HG03442 (cell line): ENCODE data around the gene FKBP5.
A peak's percentile ranks its signal among the peaks of the same experiment; 100 is the strongest.
"Not testable (repeated sequence)": the region's sequence is repeated elsewhere in the genome, so short reads cannot be mapped to it uniquely, and the experiment has no call there.

Source experiments
- ATAC-seq: cut with Tn5 transposase; IDR thresholded peaks from one replicate; pipeline ENCODE4 v1.9.1; 2021; ENCODE audit warnings: mild to moderate bottlenecking, moderate library complexity; ENCODE audit not compliant: unreplicated experiment

FKBP5 gene

GRCh38 chr6:35688605-35689322 is at the start of gene FKBP5:
Gene FKBP5, minus strand, starts transcription at chr6:35688915. Its CDS starts 46,091 bp downstream, at chr6:35642824.
- peak; percentile 78 for ATAC-seq

GRCh38 chr6:35737413-35738211 is 48.9 kb upstream of the FKBP5 start:
- ATAC-seq = no peak

- no peak for ATAC-seq
These were observed 48.3 kb upstream of the FKBP5 start, which contains the start of gene ARMC12 for GRCh38 chr6:35736982-35737412. Gene ARMC12, plus strand, starts transcription at chr6:35737032. Its CDS starts 77 bp downstream, at chr6:35737109.

- ATAC-seq = no peak
These were observed 47.7 kb upstream of the FKBP5 start for GRCh38 chr6:35736253-35736894.

- ATAC-seq = no peak
These were observed 46.7 kb upstream of the FKBP5 start for GRCh38 chr6:35735452-35735851.

GRCh38 chr6:35734319-35734718 is 45.6 kb upstream of the FKBP5 start:
- ATAC-seq = not testable (repeated sequence)

- ATAC-seq = no peak
These were observed 44.9 kb upstream of the FKBP5 start for GRCh38 chr6:35733633-35734032.

GRCh38 chr6:35731736-35732532 is 43.2 kb upstream of the FKBP5 start:
- peak; percentile 34 for ATAC-seq

- peak; percentile 50 for ATAC-seq
These were observed 42.7 kb upstream of the FKBP5 start for GRCh38 chr6:35731414-35731735.

- ATAC-seq = no peak
These were observed 42.2 kb upstream of the FKBP5 start for GRCh38 chr6:35730745-35731413.

GRCh38 chr6:35729722-35730121 is 41.0 kb upstream of the FKBP5 start:
- ATAC-seq = no peak

GRCh38 chr6:35728683-35729678 is 40.3 kb upstream of the FKBP5 start:
- ATAC-seq = no peak

GRCh38 chr6:35727935-35728682 is 39.4 kb upstream of the FKBP5 start:
- ATAC-seq = peak; percentile 33

GRCh38 chr6:35727231-35727934 is 38.7 kb upstream of the FKBP5 start:
- ATAC-seq = no peak

- ATAC-seq = no peak
These were observed 37.2 kb upstream of the FKBP5 start for GRCh38 chr6:35725721-35726438.

GRCh38 chr6:35725081-35725708 is 36.5 kb upstream of the FKBP5 start:
- no peak for ATAC-seq

GRCh38 chr6:35724471-35724870 is 35.8 kb upstream of the FKBP5 start:
- no peak for ATAC-seq
